HG02759 (cell line): ENCODE data around the gene PSMD14.

Experiments
- ATAC-seq: cut with Tn5 transposase; IDR thresholded peaks from one replicate; pipeline ENCODE4 v1.9.1; 2021; ENCODE audit warnings: mild to moderate bottlenecking, moderate library complexity; ENCODE audit not compliant: unreplicated experiment

PSMD14 gene

GRCh38 chr2:161438598-161438997 lies 130.4 kb downstream of the PSMD14 start:
- no peak for ATAC-seq

DNA sequence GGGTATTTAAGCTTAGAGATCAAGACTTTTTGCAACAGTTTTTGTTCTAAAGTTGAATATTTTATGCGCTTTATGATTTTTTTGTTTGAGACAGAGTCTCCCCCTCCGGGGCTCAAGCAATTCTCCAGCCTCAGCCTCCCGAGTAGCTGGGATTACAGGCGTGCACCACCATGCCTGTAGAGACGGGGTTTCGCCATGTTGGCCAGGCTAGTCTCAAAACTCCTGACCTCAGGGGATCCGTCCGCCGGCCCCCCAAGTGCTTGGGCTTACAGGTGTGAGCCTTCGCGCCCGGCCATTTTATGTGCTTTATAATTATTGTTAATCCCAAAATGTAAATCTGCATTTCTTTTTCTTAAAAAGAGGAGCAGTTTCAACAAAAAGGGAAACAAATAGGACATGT lies 136.9 kb downstream of the PSMD14 start:
- no peak for ATAC-seq

DNA sequence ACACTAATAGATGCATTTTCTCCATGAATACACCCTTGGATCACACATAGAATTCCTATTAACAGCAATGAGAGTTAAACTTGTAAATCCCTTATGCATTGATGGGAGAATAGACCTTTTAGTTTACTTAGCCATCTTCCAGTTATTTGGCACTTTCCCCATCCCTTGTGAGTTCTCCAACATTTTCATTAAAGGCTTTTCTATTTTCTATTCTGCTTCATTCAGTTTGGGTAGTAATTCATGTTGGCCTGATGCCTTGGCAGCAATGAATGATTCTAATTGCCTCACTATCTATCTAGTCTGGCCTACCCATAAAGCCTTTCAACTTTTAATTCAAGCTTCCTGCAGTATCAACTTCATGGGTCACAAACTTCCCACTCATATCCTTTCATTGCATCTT lies 140.2 kb downstream of the PSMD14 start:
- no peak for ATAC-seq
